ENCODE results near the gene PRSS33.
A peak's percentile ranks its signal among the peaks of the same experiment; 100 is the strongest.

The PRSS33 gene

DNA sequence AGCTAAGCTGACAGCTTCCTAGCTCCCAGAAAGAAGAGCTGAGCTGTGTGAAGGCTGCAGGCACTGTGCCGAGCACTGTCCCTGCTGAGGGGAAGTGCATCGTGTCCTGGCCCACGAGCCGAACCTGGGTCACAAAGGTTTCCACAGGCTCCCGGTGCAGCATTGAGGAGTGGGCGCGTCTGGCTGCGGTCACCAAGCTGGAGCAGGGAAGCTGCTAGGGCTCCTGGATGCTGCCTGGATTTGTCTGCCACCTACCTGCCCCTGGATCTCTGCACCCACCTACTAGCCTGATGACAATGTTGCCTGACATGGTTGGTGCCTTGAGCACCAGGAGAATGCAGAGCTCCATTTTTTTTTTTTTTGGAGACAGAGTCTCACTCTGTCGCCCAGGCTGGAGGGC, 41.4 kb downstream of the PRSS33 start:
- Histone ChIP-seq H3K4me3 (ENCODE audit: insufficient read length, low read depth) (no peak overlapping the region), H3K36me3 (ENCODE audit: insufficient read depth, insufficient read length, low read length) (peaks cover 15% of the 10 kb centered on the region), H3K9ac (ENCODE audit: insufficient read length, low read depth) (no peak overlapping the region), H3K9me3 (ENCODE audit: insufficient read depth, low read length) (no peaks in the 10 kb centered on the region), H3K27me3 (ENCODE audit: insufficient read depth, insufficient read length) (no peaks in the 10 kb centered on the region), H3K4me1 (ENCODE audit: insufficient read depth, insufficient read length) (peaks cover 3% of the 10 kb centered on the region)
- no peak for DNase-seq (ENCODE audit: low read depth, low spot score)
- TF ChIP-seq ZNF274 (IDR thresholded peaks at IDR 0.05; ENCODE audit: low read depth, low read length) (no peak), SUZ12 (IDR thresholded peaks at IDR 0.05; ENCODE audit: extremely low read depth, insufficient read depth, insufficient read length) (no peak), YY1 (IDR thresholded peaks at IDR 0.05; ENCODE audit: insufficient read depth, insufficient read length) (no peak)

DNA sequence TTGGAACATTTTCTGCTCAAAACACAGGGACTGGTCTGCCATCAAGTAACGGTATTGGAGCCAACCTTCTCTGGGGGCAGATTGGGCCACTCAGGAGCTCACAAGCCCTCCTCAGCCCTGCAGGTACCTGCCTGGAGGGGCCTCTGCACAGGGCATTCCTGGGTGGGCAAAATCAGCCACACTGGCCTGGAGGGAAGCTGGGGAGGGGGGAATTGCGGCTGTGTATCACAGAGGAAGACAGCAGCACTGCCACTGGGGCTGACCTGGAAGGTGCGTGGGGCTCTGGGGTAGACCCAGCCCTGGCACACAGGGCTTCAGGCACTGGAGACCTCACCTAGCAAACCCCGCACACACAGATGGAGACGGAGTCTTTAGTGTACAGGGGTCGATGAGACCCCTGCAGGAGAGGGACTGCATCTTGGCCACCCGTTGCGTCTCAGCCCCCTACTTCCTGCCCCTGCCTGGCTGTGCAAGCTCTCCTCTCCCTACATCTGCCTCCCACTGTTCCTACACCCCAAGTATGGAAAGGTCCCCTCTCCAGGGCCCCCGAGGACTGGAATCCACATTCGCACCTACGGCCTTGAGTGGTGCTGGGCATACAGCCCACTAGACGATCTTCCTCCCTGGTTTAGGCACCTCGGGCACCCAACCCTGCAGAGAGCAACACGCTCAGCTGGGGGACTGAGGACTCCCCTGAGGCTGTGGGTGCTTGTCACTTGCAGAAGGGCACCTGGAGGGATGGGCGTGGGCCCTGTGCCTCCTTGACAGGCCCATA, 42.1 kb downstream of the PRSS33 start:
- Histone ChIP-seq H3K4me1 (ENCODE audit: insufficient read depth, insufficient read length) (peaks cover 3% of the 10 kb centered on the region), H3K9me3 (ENCODE audit: insufficient read depth, low read length) (no peaks in the 10 kb centered on the region), H3K9ac (ENCODE audit: insufficient read length, low read depth) (peak overlapping the region; percentile 53), H3K36me3 (ENCODE audit: insufficient read depth, insufficient read length, low read length) (peaks cover 15% of the 10 kb centered on the region), H3K4me3 (ENCODE audit: insufficient read length, low read depth) (no peak overlapping the region), H3K27me3 (ENCODE audit: insufficient read depth, insufficient read length) (no peaks in the 10 kb centered on the region)
- DNase-seq (ENCODE audit: low read depth, low spot score) = no peak
- no peak for TF ChIP-seq ZNF274 (IDR thresholded peaks at IDR 0.05; ENCODE audit: low read depth, low read length)
- no peak for TF ChIP-seq SUZ12 (IDR thresholded peaks at IDR 0.05; ENCODE audit: extremely low read depth, insufficient read depth, insufficient read length)
- TF ChIP-seq YY1 (IDR thresholded peaks at IDR 0.05; ENCODE audit: insufficient read depth, insufficient read length) = no peak

DNA sequence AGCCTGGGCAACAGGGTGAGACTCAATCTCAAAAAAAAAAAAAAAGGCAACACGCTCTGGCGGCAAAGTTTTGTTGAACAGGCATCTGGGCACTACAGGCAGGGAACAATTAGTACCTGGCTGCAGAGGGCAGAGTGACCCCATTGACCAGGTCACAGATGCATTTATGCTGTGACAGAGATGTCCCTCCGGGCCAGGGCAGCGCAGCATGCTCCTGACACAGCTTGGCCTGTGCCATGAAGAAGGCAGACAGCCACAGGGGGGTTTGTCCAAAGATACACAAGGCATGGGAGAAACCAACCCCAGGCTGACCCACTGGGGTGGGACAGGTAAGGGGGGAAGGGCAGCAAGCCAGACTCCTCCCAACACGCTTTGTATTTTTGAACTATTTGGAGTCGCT, 42.6 kb downstream of the PRSS33 start:
- Histone ChIP-seq H3K9ac (ENCODE audit: insufficient read length, low read depth) (peak overlapping the region; percentile 53), H3K9me3 (ENCODE audit: insufficient read depth, low read length) (no peaks in the 10 kb centered on the region), H3K27me3 (ENCODE audit: insufficient read depth, insufficient read length) (no peaks in the 10 kb centered on the region), H3K4me1 (ENCODE audit: insufficient read depth, insufficient read length) (peaks cover 7% of the 10 kb centered on the region), H3K4me3 (ENCODE audit: insufficient read length, low read depth) (no peak overlapping the region), H3K36me3 (ENCODE audit: insufficient read depth, insufficient read length, low read length) (peaks cover 10% of the 10 kb centered on the region)
- no peak for TF ChIP-seq SUZ12 (IDR thresholded peaks at IDR 0.05; ENCODE audit: extremely low read depth, insufficient read depth, insufficient read length)
- no peak for TF ChIP-seq YY1 (IDR thresholded peaks at IDR 0.05; ENCODE audit: insufficient read depth, insufficient read length)
- TF ChIP-seq ZNF274 (IDR thresholded peaks at IDR 0.05; ENCODE audit: low read depth, low read length) = no peak
- no peak for DNase-seq (ENCODE audit: low read depth, low spot score)

DNA sequence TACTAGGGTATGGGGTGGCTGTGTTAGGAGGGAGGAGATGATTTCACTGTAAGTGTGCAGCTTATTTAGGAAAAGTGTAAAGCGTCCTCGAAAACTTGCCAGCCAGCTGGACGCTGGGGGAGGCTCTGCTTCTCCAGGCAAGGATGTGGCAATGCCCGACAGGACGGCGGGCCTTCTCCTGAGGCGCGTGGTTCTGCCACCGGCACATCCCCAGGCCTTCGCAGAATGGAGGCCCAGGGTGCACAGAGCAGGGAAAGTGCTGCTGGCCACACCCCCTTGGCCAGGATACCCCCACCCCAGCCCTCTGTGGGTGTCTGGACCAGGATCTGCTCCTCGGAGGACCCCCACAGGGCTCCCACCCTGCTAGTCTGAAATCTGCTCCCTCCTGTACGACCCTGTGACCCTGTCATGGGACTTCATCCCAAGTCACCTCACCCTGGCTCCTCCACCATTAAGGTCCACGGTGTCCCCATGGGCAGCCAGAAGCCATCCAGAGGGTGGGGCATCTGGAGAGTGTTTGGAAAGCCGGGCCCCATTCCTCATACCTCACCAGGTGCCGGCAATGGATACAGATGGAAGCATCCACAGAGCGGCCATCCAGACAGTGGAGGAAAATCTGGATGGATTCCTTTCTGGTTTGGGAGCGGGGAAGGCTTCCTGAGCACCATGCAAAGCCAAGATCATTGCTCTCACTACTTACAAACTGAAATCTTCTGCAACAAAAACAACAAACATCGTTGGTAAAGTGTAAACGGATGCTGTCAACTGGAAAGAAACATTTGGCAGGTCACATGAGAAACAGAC, 44.2 kb downstream of the PRSS33 start:
- peaks cover 18% of the 10 kb centered on the region for H3K4me1 ChIP-seq (ENCODE audit: insufficient read depth, insufficient read length)
- TF ChIP-seq ZNF274 (IDR thresholded peaks at IDR 0.05; ENCODE audit: low read depth, low read length) = no peak
- no peak for TF ChIP-seq YY1 (IDR thresholded peaks at IDR 0.05; ENCODE audit: insufficient read depth, insufficient read length)
- TF ChIP-seq SUZ12 (IDR thresholded peaks at IDR 0.05; ENCODE audit: extremely low read depth, insufficient read depth, insufficient read length) = no peak
- H3K36me3 ChIP-seq (ENCODE audit: insufficient read depth, insufficient read length, low read length) = no peaks in the 10 kb centered on the region
- no peaks in the 10 kb centered on the region for H3K27me3 ChIP-seq (ENCODE audit: insufficient read depth, insufficient read length)
- DNase-seq (ENCODE audit: low read depth, low spot score) = no peak
- H3K9ac ChIP-seq (ENCODE audit: insufficient read length, low read depth) = no peak overlapping the region
- no peaks in the 10 kb centered on the region for H3K9me3 ChIP-seq (ENCODE audit: insufficient read depth, low read length)
- no peak overlapping the region for H3K4me3 ChIP-seq (ENCODE audit: insufficient read length, low read depth)

DNA sequence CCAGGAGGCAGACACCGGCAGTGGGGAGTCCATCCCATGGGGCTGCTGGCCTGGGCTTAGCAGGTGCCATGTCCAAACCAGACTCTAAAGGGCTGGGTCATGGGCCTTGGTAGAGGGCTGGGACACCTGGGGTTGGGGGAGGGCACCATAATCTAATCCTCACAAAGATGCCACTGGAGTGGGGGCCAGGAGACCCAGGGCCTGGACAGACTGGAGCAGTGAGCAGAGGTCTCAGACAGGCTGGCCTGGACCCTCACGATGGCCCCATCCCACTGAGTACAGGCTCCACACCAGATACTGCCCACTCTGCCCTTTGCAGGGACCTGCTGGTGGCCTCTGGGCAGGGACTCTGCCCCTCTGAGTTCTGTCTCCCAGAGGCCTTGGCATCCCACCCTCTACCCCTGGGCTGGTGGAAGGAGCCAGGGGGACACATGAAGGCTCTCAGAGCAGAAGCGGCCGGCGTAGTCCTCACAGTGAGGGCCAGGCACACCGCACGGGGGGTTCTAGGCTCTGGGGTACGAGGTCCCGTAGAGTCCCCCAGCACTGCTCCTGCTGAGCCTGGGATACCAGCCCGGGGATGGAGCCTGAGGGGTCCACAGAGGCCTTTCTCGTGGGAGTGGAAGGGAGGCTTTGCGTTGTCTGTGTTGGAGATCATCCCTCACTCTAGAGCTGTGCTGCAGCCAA, 44.9 kb downstream of the PRSS33 start:
- no peak for TF ChIP-seq SUZ12 (IDR thresholded peaks at IDR 0.05; ENCODE audit: extremely low read depth, insufficient read depth, insufficient read length)
- TF ChIP-seq ZNF274 (IDR thresholded peaks at IDR 0.05; ENCODE audit: low read depth, low read length) = no peak
- TF ChIP-seq YY1 (IDR thresholded peaks at IDR 0.05; ENCODE audit: insufficient read depth, insufficient read length) = no peak
- Histone ChIP-seq H3K27me3 (ENCODE audit: insufficient read depth, insufficient read length) (no peaks in the 10 kb centered on the region), H3K9me3 (ENCODE audit: insufficient read depth, low read length) (no peaks in the 10 kb centered on the region), H3K9ac (ENCODE audit: insufficient read length, low read depth) (no peak overlapping the region), H3K4me3 (ENCODE audit: insufficient read length, low read depth) (no peak overlapping the region), H3K4me1 (ENCODE audit: insufficient read depth, insufficient read length) (peaks cover 22% of the 10 kb centered on the region), H3K36me3 (ENCODE audit: insufficient read depth, insufficient read length, low read length) (no peaks in the 10 kb centered on the region)
- no peak for DNase-seq (ENCODE audit: low read depth, low spot score)

DNA sequence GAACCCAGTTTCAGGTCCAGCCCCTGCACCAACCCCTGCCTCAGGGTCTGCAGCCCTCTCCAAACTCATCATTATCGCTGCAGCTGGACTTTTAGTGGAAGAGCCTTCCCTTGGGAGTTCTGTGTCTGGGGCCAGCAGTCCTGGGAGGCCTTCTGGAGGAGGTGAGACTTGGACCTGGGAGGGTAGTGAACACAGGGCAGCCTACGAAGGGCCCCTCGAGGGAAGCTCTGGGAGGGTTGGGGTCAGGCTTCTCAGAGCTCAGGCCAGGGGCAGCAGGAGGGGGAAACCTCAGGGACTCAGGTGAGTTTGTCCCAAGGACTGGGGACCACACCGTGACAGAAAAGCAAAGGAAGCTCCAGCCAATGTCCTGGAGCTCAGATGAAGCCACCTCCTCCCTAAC, 46.2 kb downstream of the PRSS33 start:
- Histone ChIP-seq H3K9ac (ENCODE audit: insufficient read length, low read depth) (no peak overlapping the region), H3K27me3 (ENCODE audit: insufficient read depth, insufficient read length) (no peaks in the 10 kb centered on the region), H3K4me1 (ENCODE audit: insufficient read depth, insufficient read length) (peaks cover 24% of the 10 kb centered on the region), H3K9me3 (ENCODE audit: insufficient read depth, low read length) (no peaks in the 10 kb centered on the region), H3K36me3 (ENCODE audit: insufficient read depth, insufficient read length, low read length) (no peaks in the 10 kb centered on the region), H3K4me3 (ENCODE audit: insufficient read length, low read depth) (no peak overlapping the region)
- no peak for TF ChIP-seq ZNF274 (IDR thresholded peaks at IDR 0.05; ENCODE audit: low read depth, low read length)
- TF ChIP-seq YY1 (IDR thresholded peaks at IDR 0.05; ENCODE audit: insufficient read depth, insufficient read length) = no peak
- no peak for TF ChIP-seq SUZ12 (IDR thresholded peaks at IDR 0.05; ENCODE audit: extremely low read depth, insufficient read depth, insufficient read length)
- DNase-seq (ENCODE audit: low read depth, low spot score) = no peak

DNA sequence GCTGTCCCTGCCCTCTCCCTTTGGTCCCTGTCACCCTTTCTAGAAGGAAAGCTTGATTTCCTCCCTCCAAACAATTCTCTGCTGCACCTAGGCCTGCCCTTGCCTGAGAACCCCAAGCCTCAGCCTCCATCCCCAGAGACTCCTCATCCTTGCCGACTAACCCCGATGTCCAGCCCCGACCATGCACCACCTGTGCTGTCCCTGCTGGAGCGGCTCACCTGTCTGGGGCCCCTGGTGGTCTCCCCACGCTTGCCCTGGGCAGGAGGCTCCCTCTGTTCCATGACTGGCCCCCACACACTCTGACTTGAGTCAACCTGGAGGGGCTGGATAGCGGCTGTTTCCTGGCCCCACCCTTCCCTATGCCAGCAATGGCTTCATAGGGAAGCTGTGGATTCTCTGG, 46.9 kb downstream of the PRSS33 start:
- Histone ChIP-seq H3K36me3 (ENCODE audit: insufficient read depth, insufficient read length, low read length) (no peaks in the 10 kb centered on the region), H3K27me3 (ENCODE audit: insufficient read depth, insufficient read length) (no peaks in the 10 kb centered on the region), H3K9me3 (ENCODE audit: insufficient read depth, low read length) (no peaks in the 10 kb centered on the region), H3K4me3 (ENCODE audit: insufficient read length, low read depth) (no peak overlapping the region), H3K9ac (ENCODE audit: insufficient read length, low read depth) (no peak overlapping the region), H3K4me1 (ENCODE audit: insufficient read depth, insufficient read length) (peaks cover 23% of the 10 kb centered on the region)
- TF ChIP-seq SUZ12 (IDR thresholded peaks at IDR 0.05; ENCODE audit: extremely low read depth, insufficient read depth, insufficient read length) (no peak), ZNF274 (IDR thresholded peaks at IDR 0.05; ENCODE audit: low read depth, low read length) (no peak), YY1 (IDR thresholded peaks at IDR 0.05; ENCODE audit: insufficient read depth, insufficient read length) (no peak)
- no peak for DNase-seq (ENCODE audit: low read depth, low spot score)

Measured in NT2/D1 (cell line).